HCT116 (cell line): ENCODE measurements around the gene ESR1. TPM values are rescaled to one million over a fixed set of nuclear protein-coding genes. Genes with fewer than 3 reads are reported as not detected.
A peak's percentile ranks its signal among the peaks of the same experiment; 100 is the strongest.

Experiments used
- ATAC-seq: fragments of 200-7000 bp; cut with Tn5 transposase; 2 replicates; pipeline ENCODE4 v1.9.1; 2020; ENCODE audit warnings: mild to moderate bottlenecking, moderate library complexity
- BruUV-seq: library from RNA; stranded (reverse); fragments of 400-500 nt; replicated peaks from 2 replicates; lab custom pipeline; 2021; lab: Mats Ljungman, UMichigan
- CTCF ChIA-PET: fragments of 300-600 bp; sonication (Branson Sonifier 250); formaldehyde crosslinking; loops from one replicate; lab custom pipeline; 2021; ENCODE audit warnings: antibody characterized with exemption; lab: Charles Lee
- POLR2A ChIA-PET: fragments of 300-600, 350-600 bp; sonication (Branson Sonifier 250); formaldehyde crosslinking; loops from one replicate; lab custom pipeline; 2021; ENCODE audit warnings: antibody characterized with exemption; lab: Charles Lee
- RAD21 ChIA-PET, 2 experiments: fragments of 300-600 bp; sonication (Branson Sonifier 250); formaldehyde crosslinking; loops; one replicate each; lab custom pipeline; 2023; ENCODE audit warnings: low total read pairs in 2 of 2; ENCODE audit not compliant: uncharacterized antibody in 2 of 2, unreplicated experiment in 2 of 2, low non-redundant PET in 1 of 2; lab: Charles Lee
- DNase-seq: peaks from one replicate; pipeline ENCODE4 v3.0.0-alpha.2; 2010; ENCODE audit warnings: low read depth, low spot score
- H2AFZ ChIP-seq: fragments of 200-600 bp; shearing (Covaris generic), sonication (generic); 2 replicates; pipeline ENCODE4 v1.6.1; 2017; ENCODE audit warnings: low read depth, mixed run types, mixed read lengths, antibody characterized with exemption, low read length; ENCODE audit not compliant: poor library complexity, severe bottlenecking
- H3K27ac ChIP-seq: 2 replicates; pipeline ENCODE4 v1.5.1; 2012; ENCODE audit warnings: low read depth, low read length
- H3K27me3 ChIP-seq: fragments of 200-600 bp; sonication (generic); 2 replicates; pipeline ENCODE4 v1.6.1; 2016; ENCODE audit warnings: mixed run types, low read length, mixed read lengths; ENCODE audit not compliant: insufficient read depth
- H3K36me3 ChIP-seq, 2 experiments: fragments of 200-500 bp in 1 of 2; fragments of 200-600 bp in 1 of 2; sonication (Bioruptor generic) in 1 of 2; sonication (generic) in 1 of 2; 2 replicates each; pipeline versions ENCODE4 v1.5.1 to v1.6.1; 2014 to 2016; ENCODE audit warnings: low read length in 2 of 2, inconsistent platforms in 1 of 2, mixed read lengths in 1 of 2, mixed run types in 1 of 2; ENCODE audit not compliant: insufficient read depth in 2 of 2, control insufficient read depth in 1 of 2
- H3K4me1 ChIP-seq, 2 experiments: fragments of 200-600 bp in 1 of 2; sonication (generic) in 1 of 2; 2 replicates each; pipeline versions ENCODE4 v1.5.1 to v1.6.1; 2012 to 2017; ENCODE audit warnings: low read length in 2 of 2, inconsistent platforms in 1 of 2, mild to moderate bottlenecking in 1 of 2, mixed read lengths in 1 of 2, mixed run types in 1 of 2, moderate library complexity in 1 of 2; ENCODE audit not compliant: insufficient read depth in 2 of 2, control insufficient read depth in 1 of 2
- H3K4me2 ChIP-seq: fragments of 200-600 bp; sonication (generic); 2 replicates; pipeline ENCODE4 v1.6.1; 2017; ENCODE audit warnings: mixed run types, low read length, mixed read lengths
- H3K4me3 ChIP-seq, 2 experiments: fragments of 200-600 bp in 1 of 2; sonication (generic) in 1 of 2; replicated peaks in 1 of 2; 2 replicates each; pipeline ENCODE4 v1.5.1; 2011 to 2016; ENCODE audit warnings: low read length in 2 of 2, control low read depth in 1 of 2, low read depth in 1 of 2, mild to moderate bottlenecking in 1 of 2, mixed read lengths in 1 of 2, mixed run types in 1 of 2
- H3K79me2 ChIP-seq: fragments of 200-600 bp; sonication (generic); 2 replicates; pipeline ENCODE4 v1.6.1; 2017; ENCODE audit warnings: mild to moderate bottlenecking, mixed run types, low read length, moderate library complexity, mixed read lengths; ENCODE audit not compliant: insufficient read depth
- H3K9ac ChIP-seq: fragments of 200-600 bp; sonication (generic); 2 replicates; pipeline ENCODE4 v1.6.1; 2016; ENCODE audit warnings: low read length, mixed read lengths
- H3K9me2 ChIP-seq: fragments of 200-600 bp; sonication (generic), shearing (Covaris generic); 2 replicates; pipeline ENCODE4 v1.6.1; 2017; ENCODE audit warnings: mixed run types, mild to moderate bottlenecking, moderate library complexity; ENCODE audit not compliant: insufficient read depth
- H3K9me3 ChIP-seq, 2 experiments: fragments of 200-500 bp in 1 of 2; fragments of 200-600 bp in 1 of 2; sonication (Bioruptor generic) in 1 of 2; sonication (generic) in 1 of 2; 2 replicates each; pipeline ENCODE4 v1.6.1; 2014 to 2017; ENCODE audit warnings: low read length in 2 of 2, mixed read lengths in 2 of 2, inconsistent platforms in 1 of 2, low read depth in 1 of 2, mild to moderate bottlenecking in 1 of 2, mixed run types in 1 of 2, moderate library complexity in 1 of 2; ENCODE audit not compliant: control insufficient read depth in 1 of 2, insufficient read depth in 1 of 2
- H4K20me1 ChIP-seq: fragments of 200-600 bp; sonication (generic), shearing (Covaris generic); 2 replicates; pipeline ENCODE4 v1.6.1; 2017; ENCODE audit warnings: mixed run types, mild to moderate bottlenecking, moderate library complexity; ENCODE audit not compliant: insufficient read depth
- CBX3 ChIP-seq: IDR thresholded peaks from 2 replicates; pipeline ENCODE4 v1.6.1; 2012; ENCODE audit warnings: low read depth
- EGR1 ChIP-seq: IDR thresholded peaks from 2 replicates; pipeline ENCODE4 v1.6.1; 2012; ENCODE audit warnings: low read depth
- EZH2 ChIP-seq: fragments of 200-600 bp; sonication (generic); IDR thresholded peaks from 2 replicates; pipeline ENCODE4 v1.6.1; 2017; ENCODE audit warnings: antibody characterized with exemption, mixed run types
- RAD21 ChIP-seq: IDR thresholded peaks from 2 replicates; pipeline ENCODE4 v1.6.1; 2012; ENCODE audit warnings: low read depth, mild to moderate bottlenecking
- intact Hi-C: fragments of 100-400 bp; cut with micrococcal nuclease; formaldehyde crosslinking; loops from 2 replicates; pipeline ENCODE4 v1.10.0; 2022
- total RNA-seq: library from RNA; stranded (reverse); gene quantifications from one replicate; pipeline ENCODE4 v1.2.1, GENCODE V29; 2021; ENCODE audit not compliant: unreplicated experiment
- TF ChIP-seq, protein P1 (sequence below), 3 experiments: fragments of 200-600 bp in 1 of 3; sonication (generic) in 1 of 3; IDR thresholded peaks in 2 of 3; conservative IDR thresholded peaks in 1 of 3; 2 replicates each; pipeline ENCODE4 v1.5.1; 2012 to 2017; ENCODE audit warnings: low read depth in 2 of 3, low read length in 2 of 3, antibody characterized with exemption in 1 of 3, borderline replicate concordance in 1 of 3, control low read depth in 1 of 3, mild to moderate bottlenecking in 1 of 3, mixed read lengths in 1 of 3, mixed run types in 1 of 3, moderate library complexity in 1 of 3; ENCODE audit not compliant: insufficient read depth in 1 of 3

Gene ESR1
- total RNA-seq, 1 experiment from 2014 or later = 0.17 TPM

DNA sequence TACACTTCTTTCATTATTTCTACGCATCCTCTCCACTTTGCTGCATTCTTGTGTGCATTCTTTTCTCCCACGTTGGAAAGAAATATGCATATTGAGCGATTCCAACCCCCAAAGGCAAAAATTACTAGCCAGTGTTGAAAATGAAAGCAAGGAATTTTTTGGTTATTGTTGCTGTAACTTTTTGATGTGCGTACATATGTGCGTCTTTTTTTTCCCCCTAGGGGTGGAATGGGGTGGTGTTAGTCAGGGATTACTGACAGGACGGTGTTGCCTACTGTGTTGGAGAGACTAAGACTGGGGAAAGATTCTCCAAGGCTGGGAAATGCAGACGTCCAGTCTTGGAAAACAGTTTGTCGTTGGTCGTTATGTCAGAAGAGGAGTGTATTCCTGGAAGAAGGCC is 44.2 kb upstream of the ESR1 start:
- BruUV-seq = no TSS peak
- Histone ChIP-seq H3K79me2 (no peaks in the 10 kb centered on the region), H3K9me2 (no peaks in the 10 kb centered on the region), H3K27me3 (no peaks in the 10 kb centered on the region), H3K4me2 (no peak overlapping the region), H2AFZ (no peak overlapping the region), H3K36me3 (no peaks in the 10 kb centered on the region), H4K20me1 (no peaks in the 10 kb centered on the region), H3K9ac (no peak overlapping the region), H3K4me3 (no peak overlapping the region), H3K4me1 (peaks cover 0 to 21% of the 10 kb centered on the region in 2 experiments; a peak in 2 of 4 replicates), H3K27ac (no peak overlapping the region), H3K9me3 (no peaks in the 10 kb centered on the region)
- POLR2A ChIA-PET = no interaction called here
- RAD21 ChIA-PET = no interaction called here
- TF ChIP-seq, protein P1, sequence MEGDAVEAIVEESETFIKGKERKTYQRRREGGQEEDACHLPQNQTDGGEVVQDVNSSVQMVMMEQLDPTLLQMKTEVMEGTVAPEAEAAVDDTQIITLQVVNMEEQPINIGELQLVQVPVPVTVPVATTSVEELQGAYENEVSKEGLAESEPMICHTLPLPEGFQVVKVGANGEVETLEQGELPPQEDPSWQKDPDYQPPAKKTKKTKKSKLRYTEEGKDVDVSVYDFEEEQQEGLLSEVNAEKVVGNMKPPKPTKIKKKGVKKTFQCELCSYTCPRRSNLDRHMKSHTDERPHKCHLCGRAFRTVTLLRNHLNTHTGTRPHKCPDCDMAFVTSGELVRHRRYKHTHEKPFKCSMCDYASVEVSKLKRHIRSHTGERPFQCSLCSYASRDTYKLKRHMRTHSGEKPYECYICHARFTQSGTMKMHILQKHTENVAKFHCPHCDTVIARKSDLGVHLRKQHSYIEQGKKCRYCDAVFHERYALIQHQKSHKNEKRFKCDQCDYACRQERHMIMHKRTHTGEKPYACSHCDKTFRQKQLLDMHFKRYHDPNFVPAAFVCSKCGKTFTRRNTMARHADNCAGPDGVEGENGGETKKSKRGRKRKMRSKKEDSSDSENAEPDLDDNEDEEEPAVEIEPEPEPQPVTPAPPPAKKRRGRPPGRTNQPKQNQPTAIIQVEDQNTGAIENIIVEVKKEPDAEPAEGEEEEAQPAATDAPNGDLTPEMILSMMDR (IDR thresholded peaks at IDR 0.05 in 2 of 3, conservative IDR thresholded peaks at IDR 0.05 in 1 of 3; ENCODE audit: borderline replicate concordance in 1 of 3, insufficient read depth in 1 of 3, low read depth in 2 of 3, low read length in 2 of 3) = peak in 2 of 3 experiments; percentile 50 to 51; a peak in 4 of 6 replicates
- TF ChIP-seq EZH2 = no peak
- intact Hi-C loops = loop anchor here (5.0 kb wide), 1 partner anchor 86 kb away; no protein-coding TSS in a partner anchor
- ATAC-seq (peak; percentile 61; the same call in 1 of the 2 replicates), DNase-seq (no peak)
- CTCF ChIA-PET = no interaction called here

DNA sequence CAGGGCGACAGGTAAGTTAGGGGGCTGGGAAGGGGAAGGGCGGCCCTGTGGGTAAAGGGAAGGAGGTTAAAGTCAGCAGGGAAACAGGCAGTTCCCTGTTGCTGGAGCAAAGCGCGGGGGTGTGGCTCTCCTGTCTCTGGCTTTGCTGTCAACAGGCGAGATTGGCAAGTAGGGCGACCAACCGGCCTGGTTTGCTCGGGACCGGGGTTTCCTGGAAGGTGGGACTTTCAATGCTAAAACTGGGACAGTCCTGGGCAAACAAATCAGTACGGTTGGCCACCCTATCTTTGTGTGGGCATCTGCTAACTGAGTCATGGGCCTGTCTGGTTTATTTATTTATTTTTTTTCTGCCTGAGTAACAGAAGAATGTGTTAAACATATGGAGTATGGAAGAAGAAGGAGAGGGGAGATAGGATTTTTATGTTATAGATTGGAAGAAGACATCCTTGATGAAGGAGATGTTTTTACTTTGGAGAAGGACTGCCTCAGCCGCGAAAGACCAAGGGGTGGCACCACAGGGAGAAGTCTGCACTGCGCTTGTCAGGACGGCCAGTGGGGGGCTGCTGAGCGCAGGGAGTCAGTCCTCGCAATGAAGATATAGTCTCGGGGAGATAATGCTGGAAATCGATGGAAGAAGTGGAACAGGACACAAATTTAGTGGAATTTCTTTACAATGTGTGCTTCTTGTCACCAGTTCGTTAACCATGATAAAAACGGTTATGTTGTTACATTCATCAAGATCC is 43.4 kb upstream of the ESR1 start:
- peak; percentile 95 for ATAC-seq
- Histone ChIP-seq H3K36me3 (no peaks in the 10 kb centered on the region), H3K4me1 (peaks cover 0 to 21% of the 10 kb centered on the region in 2 experiments; a peak in 2 of 4 replicates), H4K20me1 (no peaks in the 10 kb centered on the region), H3K27ac (no peak overlapping the region), H3K9me3 (no peaks in the 10 kb centered on the region), H2AFZ (peak overlapping the region; percentile 100), H3K79me2 (no peaks in the 10 kb centered on the region), H3K9me2 (no peaks in the 10 kb centered on the region), H3K9ac (no peak overlapping the region), H3K4me3 (peak overlapping the region; percentile 4 to 34; a peak in 3 of 4 replicates), H3K27me3 (no peaks in the 10 kb centered on the region), H3K4me2 (peak overlapping the region; percentile 66)
- DNase-seq = peak; percentile 53
- intact Hi-C loops = loop anchor here (1.0 to 5.0 kb wide), 2 partner anchors 87 to 504 kb away; no protein-coding TSS in a partner anchor
- no TSS peak for BruUV-seq
- ChIA-PET RAD21 (interaction anchor here in 1 of 2 experiments (1.8 kb wide), 1 partner anchor 361 kb away, joined by 11 read pairs; no protein-coding TSS in a partner anchor), POLR2A (interaction anchor here (1.5 kb wide), 1 partner anchor 360 kb away, joined by 5 read pairs; no protein-coding TSS in a partner anchor), CTCF (interaction anchor here (1.4 to 2.9 kb wide), 5 partner anchors 88 to 538 kb away, joined by 4 to 44 read pairs (median 6); no protein-coding TSS in a partner anchor)
- TF ChIP-seq RAD21 = peak; percentile 72
- TF ChIP-seq CBX3 = peak; percentile 58; the same call in 1 of the 2 replicates
- no peak for TF ChIP-seq EGR1
- TF ChIP-seq, protein P1 (IDR thresholded peaks at IDR 0.05 in 2 of 3, conservative IDR thresholded peaks at IDR 0.05 in 1 of 3; ENCODE audit: borderline replicate concordance in 1 of 3, insufficient read depth in 1 of 3, low read depth in 2 of 3, low read length in 2 of 3) = peak; percentile 82 to 96 (median 92)
